Prostate gland (tissue), 2 donors: ENCODE measurements around the gene FHIT.

ENCODE experiments used
- POLR2A ChIP-seq: fragments of 450-650 bp; IDR thresholded peaks from one replicate; pipeline ENCODE4 v1.6.1; 2016; ENCODE audit warnings: antibody characterized with exemption, mild to moderate bottlenecking
- POLR2AphosphoS5 ChIP-seq: sonication (generic); formaldehyde crosslinking; IDR thresholded peaks from one replicate; pipeline ENCODE4 v1.6.1; 2017; ENCODE audit warnings: antibody characterized with exemption
- TF ChIP-seq, protein P1 (sequence below), 4 experiments: fragments of 200-600 bp in 2 of 4; fragments of 450-650 bp in 2 of 4; sonication (generic) in 2 of 4; IDR thresholded peaks; 1 replicate in 3 of 4; 2 replicates in 1 of 4; pipeline ENCODE4 v1.5.1; 2016 to 2019; ENCODE audit warnings: antibody characterized with exemption in 4 of 4, mild to moderate bottlenecking in 2 of 4, moderate library complexity in 2 of 4

DNA sequence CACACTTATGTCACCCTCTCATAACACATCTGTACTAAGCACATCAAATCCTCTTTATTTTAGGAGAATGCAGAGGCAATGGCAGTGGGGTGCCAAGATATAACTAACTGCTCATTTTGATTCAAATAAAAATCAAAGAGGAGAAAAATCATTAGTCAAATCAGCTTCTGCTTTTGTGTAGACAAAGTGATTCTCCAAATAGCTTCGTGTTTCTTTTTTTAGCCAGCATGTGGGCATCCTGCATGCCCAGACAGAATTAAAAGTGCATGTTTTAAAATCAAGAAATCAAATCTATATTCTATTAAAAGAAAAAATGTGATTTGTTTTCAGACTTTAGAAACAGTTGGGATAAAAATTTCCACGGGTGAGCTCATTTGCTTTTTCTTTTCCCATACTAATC is 1440.1 kb downstream of the FHIT start:
- TF ChIP-seq, protein P1, sequence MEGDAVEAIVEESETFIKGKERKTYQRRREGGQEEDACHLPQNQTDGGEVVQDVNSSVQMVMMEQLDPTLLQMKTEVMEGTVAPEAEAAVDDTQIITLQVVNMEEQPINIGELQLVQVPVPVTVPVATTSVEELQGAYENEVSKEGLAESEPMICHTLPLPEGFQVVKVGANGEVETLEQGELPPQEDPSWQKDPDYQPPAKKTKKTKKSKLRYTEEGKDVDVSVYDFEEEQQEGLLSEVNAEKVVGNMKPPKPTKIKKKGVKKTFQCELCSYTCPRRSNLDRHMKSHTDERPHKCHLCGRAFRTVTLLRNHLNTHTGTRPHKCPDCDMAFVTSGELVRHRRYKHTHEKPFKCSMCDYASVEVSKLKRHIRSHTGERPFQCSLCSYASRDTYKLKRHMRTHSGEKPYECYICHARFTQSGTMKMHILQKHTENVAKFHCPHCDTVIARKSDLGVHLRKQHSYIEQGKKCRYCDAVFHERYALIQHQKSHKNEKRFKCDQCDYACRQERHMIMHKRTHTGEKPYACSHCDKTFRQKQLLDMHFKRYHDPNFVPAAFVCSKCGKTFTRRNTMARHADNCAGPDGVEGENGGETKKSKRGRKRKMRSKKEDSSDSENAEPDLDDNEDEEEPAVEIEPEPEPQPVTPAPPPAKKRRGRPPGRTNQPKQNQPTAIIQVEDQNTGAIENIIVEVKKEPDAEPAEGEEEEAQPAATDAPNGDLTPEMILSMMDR (IDR thresholded peaks at IDR 0.05): no peak
- TF ChIP-seq POLR2A (no peak), POLR2AphosphoS5 (no peak)
